GM23248 (cell line): ENCODE data around the gene TMEM207.

ENCODE experiments used
- EZH2 ChIP-seq: fragments of 200-600 bp; sonication (generic); IDR thresholded peaks from 2 replicates; pipeline ENCODE4 v1.6.1; 2018; ENCODE audit warnings: antibody characterized with exemption, mild to moderate bottlenecking; ENCODE audit not compliant: insufficient read depth, poor library complexity, severe bottlenecking
- EZH2phosphoT487 ChIP-seq: fragments of 200-600 bp; sonication (generic); IDR thresholded peaks from 2 replicates; pipeline ENCODE4 v1.6.1; 2018; ENCODE audit warnings: antibody characterized with exemption, moderate library complexity, mild to moderate bottlenecking, low read depth; ENCODE audit not compliant: insufficient read depth

GRCh38 chr3:190396001-190396400, 53.7 kb downstream of the TMEM207 start:
- TF ChIP-seq EZH2phosphoT487: no peak
- TF ChIP-seq EZH2: no peak
